Measurements from ENCODE around the gene KSR2. TPM values are rescaled to one million over a fixed set of nuclear protein-coding genes. Genes with fewer than 3 reads are reported as not detected.

KSR2 gene
- total RNA-seq, 1 donor from 2014 or later: 0.26 TPM

GRCh38 chr12:117501076-117501869 is 467.5 kb downstream of the KSR2 start:
- DNase-seq (ENCODE audit: low read depth in 2 of 2): no peak

- no peak for DNase-seq (ENCODE audit: low read depth in 2 of 2)
These were observed 468.9 kb downstream of the KSR2 start for GRCh38 chr12:117499759-117500485.

- no peak for DNase-seq (ENCODE audit: low read depth in 2 of 2)
These were observed 469.9 kb downstream of the KSR2 start for GRCh38 chr12:117498880-117499279.

DNA sequence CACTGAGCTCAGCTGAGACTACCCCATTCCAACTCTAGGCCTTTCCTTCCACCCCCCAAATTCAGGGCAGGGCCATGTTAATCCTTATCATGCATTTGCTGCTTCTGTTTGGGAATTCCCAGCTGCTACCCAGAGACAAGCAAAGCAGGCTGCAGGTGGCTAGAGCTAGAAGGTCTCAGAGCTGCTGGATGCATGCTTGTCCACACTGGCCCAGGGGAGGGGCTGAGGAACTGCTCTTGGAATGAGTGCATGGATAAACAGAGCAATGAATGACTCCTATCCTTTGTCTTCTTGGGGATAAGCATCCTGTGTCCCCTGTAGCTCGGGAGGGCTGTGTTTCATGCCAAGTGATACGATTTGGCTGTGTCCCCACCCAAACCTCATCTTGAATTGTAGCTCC is 470.5 kb downstream of the KSR2 start:
- no peak for DNase-seq (ENCODE audit: low read depth in 2 of 2)

- DNase-seq (ENCODE audit: low read depth in 2 of 2): no peak
These were observed 471.4 kb downstream of the KSR2 start for GRCh38 chr12:117497407-117497806.

- DNase-seq (ENCODE audit: low read depth in 2 of 2): no peak
These were observed 473.7 kb downstream of the KSR2 start for GRCh38 chr12:117494833-117495655.

DNA sequence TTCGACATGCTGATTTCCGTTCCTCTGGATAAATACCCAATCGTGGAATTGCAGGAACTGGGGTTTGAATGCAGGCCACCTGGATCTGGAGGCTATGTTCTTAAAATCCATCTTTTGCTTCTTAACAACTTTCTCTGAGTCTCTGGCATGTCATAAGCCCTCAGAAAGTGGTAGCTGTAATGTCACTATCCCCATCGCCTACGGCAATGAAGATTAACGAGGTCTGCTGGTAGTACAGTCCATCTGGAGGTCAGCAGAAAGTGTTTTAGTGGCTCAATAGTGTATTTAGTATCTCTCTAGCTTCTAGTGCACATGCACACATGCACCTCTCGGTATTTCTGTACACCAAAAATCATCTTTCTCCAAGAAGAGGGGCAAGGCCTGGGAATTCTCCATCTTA is 477.1 kb downstream of the KSR2 start:
- no peak for DNase-seq (ENCODE audit: low read depth in 2 of 2)

DNA sequence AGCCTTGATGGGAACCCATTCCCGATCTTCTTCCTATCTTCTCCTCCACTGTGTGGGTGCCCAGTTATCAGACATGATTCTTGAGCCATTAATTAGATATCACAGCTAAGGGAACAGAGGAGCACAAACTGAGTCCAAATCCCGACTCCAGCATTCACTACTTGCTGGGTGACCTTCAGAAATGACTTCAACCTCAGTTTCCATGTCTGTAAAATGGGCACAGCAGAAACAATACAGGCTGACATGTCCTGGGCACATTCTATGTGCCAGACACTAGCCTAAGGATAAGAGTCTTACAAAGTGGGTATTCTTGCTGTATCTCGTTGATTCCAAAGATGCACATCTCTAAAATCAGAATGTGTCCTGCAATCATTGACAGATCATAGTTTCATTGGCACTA is 478.7 kb downstream of the KSR2 start:
- no peak for DNase-seq (ENCODE audit: low read depth in 2 of 2)

- no peak for DNase-seq (ENCODE audit: low read depth in 2 of 2)
These were observed 479.1 kb downstream of the KSR2 start for GRCh38 chr12:117489671-117490070.

GRCh38 chr12:117486840-117487659 is 481.7 kb downstream of the KSR2 start:
- peak in 1 of 2 donors; percentile 92 for DNase-seq (ENCODE audit: low read depth in 2 of 2)

GRCh38 chr12:117485984-117486839 is 482.6 kb downstream of the KSR2 start:
- no peak for DNase-seq (ENCODE audit: low read depth in 2 of 2)

DNA sequence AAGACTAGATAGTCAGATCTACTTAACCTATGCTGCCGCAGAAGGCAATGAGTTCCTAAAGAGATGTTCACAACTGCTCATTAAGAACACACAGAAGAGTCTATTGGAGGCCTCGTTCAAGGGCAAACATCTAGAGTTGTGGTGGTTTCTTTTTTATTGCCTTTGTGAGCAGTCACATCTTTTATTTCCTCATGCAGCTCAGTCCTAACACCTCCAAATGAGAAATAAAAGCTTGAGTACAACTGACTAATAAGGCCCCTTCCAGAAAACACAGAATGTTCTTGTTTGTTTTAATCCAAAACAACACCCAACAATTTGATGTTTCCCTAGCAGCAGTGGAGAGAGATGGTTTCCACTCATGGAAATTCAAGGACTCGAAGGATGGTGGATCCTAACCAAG is 483.9 kb downstream of the KSR2 start:
- no peak for DNase-seq (ENCODE audit: low read depth in 2 of 2)

- DNase-seq (ENCODE audit: low read depth in 2 of 2): no peak
These were observed 485.3 kb downstream of the KSR2 start for GRCh38 chr12:117483501-117483900.

- DNase-seq (ENCODE audit: low read depth in 2 of 2): no peak
These were observed 487.3 kb downstream of the KSR2 start for GRCh38 chr12:117481470-117481869.

- no peak for DNase-seq (ENCODE audit: low read depth in 2 of 2)
These were observed 492.4 kb downstream of the KSR2 start for GRCh38 chr12:117476341-117476740.

DNA sequence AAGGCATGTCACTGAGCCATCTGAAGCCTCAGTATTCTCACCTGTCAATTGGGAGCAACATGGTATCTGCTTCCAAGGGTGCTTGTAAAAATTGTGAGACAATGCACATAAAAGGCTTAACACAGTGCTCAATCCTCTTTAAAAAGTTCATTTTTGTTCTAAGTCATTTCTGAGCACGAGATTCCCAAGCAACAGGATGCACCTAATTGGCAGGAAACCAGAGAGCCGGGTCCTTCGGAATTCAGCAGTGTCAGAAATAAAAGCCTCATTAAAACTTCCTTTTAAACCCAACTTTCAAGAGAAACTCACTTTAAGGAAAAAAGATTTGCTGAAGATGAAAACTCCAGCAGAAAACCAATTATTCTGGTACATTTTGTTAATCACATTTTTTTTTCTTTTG is 494.9 kb downstream of the KSR2 start:
- DNase-seq (ENCODE audit: low read depth in 2 of 2): peak in 1 of 2 donors; percentile 51

DNA sequence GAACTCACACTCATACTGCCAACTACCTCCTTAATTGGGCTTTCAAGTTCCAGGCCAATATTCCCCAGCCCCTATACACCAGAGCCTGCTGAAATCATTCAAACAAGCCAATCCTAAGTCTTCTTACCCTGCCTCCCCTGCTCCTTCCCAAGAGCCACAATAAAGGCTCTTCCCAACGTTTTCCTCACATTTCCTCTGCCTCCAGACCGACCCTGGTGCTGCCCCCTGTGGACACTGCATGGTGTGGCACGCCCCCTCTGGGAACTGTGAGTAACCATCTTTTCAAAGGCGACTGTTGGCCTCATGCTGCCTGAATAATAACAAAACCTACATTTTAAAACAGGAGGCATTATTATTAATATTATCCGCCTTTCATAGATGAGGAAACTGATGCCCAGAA is 495.8 kb downstream of the KSR2 start:
- DNase-seq (ENCODE audit: low read depth in 2 of 2): peak in 1 of 2 donors; percentile 9

DNA sequence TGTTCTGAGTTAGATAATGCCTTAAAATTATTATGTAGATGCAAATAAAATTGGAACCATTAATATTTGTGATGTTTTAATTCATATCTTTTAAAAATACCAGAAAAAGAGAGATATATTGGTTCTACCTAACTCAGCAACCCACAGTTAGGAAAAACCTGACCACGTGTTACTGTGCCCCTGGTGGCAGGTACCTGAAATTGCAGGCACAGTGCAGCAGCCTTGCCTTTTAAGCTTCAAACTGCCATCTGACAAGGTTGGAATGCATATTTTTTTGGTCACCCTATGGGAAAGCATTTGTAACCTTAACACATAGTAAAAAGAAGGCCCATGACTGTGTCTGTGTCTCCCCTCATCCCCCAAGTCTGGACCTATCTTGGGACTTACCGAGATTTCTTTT is 498.0 kb downstream of the KSR2 start:
- no peak for DNase-seq (ENCODE audit: low read depth in 2 of 2)

- no peak for DNase-seq (ENCODE audit: low read depth in 2 of 2)
These were observed 498.8 kb downstream of the KSR2 start for GRCh38 chr12:117469883-117470483.

DNA sequence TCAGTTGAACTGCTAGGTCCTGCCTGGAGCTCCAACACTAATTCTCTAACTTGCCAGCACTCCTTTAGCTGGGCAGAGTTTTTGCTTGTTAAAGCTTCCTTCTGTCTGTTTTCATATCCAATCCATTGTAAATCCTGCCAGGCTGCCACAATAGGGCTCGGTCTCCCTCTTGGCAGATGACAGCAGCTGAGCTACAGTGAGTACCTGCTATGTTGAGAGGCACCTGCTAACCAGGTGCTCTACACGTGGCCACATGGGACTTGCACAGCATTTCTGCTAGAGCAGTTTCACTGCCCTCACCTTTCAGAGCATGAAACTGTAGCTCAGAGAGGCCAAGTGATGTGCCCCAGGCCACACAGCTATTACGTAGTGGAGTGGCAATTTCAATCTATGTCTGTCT is 500.8 kb downstream of the KSR2 start:
- no peak for DNase-seq (ENCODE audit: low read depth in 2 of 2)

All from dermis microvascular lymphatic vessel endothelial cell (primary cell).